ENCODE measurements around the gene GFRA1.

DNA sequence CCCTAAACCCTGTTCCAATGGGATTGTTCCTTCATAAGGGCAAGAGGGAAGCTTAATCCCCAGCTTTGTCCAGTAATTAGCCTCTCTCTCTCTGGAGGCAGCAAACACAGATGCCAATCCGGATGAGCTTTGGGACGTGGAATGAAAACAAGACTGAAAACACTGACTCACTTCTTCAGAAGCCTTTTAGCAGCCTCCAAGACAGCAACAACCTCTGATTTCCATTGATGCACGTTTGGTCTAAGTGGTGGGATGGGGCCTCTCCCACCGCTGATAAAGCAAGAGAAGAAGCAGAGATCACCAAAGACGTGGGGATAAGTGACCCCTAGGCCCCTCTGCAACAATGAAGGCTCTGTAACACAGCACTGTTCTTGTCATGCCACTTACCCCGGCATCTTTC, 5.8 kb upstream of the GFRA1 start:
- TF ChIP-seq, protein P1, sequence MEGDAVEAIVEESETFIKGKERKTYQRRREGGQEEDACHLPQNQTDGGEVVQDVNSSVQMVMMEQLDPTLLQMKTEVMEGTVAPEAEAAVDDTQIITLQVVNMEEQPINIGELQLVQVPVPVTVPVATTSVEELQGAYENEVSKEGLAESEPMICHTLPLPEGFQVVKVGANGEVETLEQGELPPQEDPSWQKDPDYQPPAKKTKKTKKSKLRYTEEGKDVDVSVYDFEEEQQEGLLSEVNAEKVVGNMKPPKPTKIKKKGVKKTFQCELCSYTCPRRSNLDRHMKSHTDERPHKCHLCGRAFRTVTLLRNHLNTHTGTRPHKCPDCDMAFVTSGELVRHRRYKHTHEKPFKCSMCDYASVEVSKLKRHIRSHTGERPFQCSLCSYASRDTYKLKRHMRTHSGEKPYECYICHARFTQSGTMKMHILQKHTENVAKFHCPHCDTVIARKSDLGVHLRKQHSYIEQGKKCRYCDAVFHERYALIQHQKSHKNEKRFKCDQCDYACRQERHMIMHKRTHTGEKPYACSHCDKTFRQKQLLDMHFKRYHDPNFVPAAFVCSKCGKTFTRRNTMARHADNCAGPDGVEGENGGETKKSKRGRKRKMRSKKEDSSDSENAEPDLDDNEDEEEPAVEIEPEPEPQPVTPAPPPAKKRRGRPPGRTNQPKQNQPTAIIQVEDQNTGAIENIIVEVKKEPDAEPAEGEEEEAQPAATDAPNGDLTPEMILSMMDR (IDR thresholded peaks at IDR 0.05; ENCODE audit: extremely low read depth in 1 of 2, insufficient read depth in 1 of 2, low read depth in 1 of 2, low read length in 2 of 2): no peak
- no peak for TF ChIP-seq FOS (IDR thresholded peaks at IDR 0.05; ENCODE audit: borderline replicate concordance, insufficient read depth, low read length)
